Right ventricle myocardium superior (tissue), 1 donor: ENCODE measurements around the gene OSM. TPM values are rescaled to one million over a fixed set of nuclear protein-coding genes. Genes with fewer than 3 reads are reported as not detected.

Source experiments
- ATAC-seq: fragments of 200-7000 bp; cut with Tn5 transposase; one replicate; pipeline ENCODE4 v1.9.1; 2020; ENCODE audit warnings: mild to moderate bottlenecking; ENCODE audit not compliant: poor library complexity
- DNase-seq: peaks from one replicate; pipeline ENCODE4 v3.0.0-alpha.2; 2020
- intact Hi-C: fragments of 100-400 bp; cut with DNase I; formaldehyde crosslinking; loops from one replicate; pipeline ENCODE4 v1.11.2; 2022
- total RNA-seq: library from RNA; stranded (reverse); fragmentation: NEBNext Ultra II Directional; extraction: Animal tissue kit (Norgen Biotek cat#: 25700); gene quantifications from one replicate; pipeline ENCODE4 v1.2.1, GENCODE V29; 2021
- donor health status: DM: no; HTN: yes; CAD: no; lungs with severe emphysema.

Gene OSM
- total RNA-seq, 1 donor from 2014 or later: 0.11 TPM

DNA sequence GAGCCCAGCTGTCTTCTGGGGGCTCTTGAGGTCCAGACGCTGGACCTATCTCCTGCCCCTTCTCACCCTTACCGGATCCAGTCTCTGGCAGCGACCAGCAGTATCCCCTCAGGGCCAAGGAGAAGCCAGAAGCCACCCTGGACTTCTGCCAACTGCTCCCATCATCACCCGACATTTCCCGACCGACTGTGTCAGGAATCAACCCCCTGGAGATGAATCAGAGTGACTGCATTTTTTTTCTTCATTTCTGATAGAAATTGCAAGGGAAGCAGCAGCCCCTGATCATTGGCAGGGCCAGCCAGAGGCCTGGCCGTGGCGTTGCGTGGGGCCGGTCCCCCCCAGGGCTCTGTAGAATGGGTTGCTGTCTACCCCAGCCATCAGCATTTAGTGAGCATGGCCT lies 14.9 kb downstream of the OSM start:
- ATAC-seq (no peak), DNase-seq (no peak)
- intact Hi-C loops: no loop called here

DNA sequence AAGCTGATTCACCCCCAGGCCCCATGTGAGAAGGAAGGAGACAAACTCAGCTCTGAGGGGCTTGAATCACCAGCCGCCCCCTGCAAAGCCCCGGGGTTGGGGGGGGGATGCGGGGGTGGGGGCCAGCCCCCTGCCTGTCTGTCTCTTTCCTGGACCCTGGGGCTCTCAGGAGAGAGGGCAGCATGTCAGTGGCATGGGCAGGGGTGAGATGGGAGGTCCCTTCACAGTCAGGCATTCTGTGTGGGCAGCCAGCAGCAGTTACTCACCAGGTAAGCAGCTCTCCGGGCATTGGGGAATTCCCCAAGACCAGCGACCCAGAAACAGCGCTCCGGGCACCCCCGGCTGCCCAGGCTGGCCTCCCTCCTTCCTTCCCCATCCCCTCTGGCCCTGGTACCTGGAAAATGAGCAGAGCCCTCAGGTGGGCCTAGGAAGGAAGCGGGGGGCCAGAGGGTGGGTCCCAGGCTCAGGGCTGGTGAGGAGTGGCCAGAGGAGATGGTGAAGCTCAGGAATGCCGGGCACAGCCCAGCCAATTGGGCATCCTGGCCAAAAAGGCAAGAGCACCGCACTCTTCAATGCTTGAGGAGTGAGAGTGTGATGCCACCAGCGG lies 15.9 kb downstream of the OSM start:
- no peak for DNase-seq
- no peak for ATAC-seq
- intact Hi-C loops: no loop called here

DNA sequence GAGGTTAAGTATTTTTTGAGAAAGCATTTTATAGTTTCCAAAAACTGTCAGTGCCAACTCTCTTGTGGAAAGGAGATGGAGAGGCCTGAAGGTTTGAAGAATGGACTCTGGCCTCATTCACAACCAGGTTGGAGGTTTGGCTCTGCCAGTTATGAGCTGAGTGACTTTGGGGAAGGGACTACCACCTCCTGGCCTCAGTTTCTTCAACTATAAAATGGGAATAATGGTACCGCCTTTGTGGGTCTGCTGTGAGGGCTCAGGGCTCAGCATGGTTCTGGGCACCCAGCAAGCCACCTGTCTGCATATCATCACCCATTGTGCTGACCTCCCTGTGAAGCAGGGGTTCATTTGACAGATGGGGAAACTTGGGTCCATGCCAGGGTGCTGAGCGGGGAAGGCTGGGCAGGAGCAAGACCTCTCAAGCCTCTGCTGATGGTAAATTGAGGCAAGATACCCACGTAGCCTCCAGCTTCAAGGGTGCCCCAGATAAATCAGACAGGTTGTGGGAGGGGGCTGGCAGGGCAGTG lies 16.5 kb downstream of the OSM start:
- intact Hi-C loops: no loop called here
- no peak for ATAC-seq

DNA sequence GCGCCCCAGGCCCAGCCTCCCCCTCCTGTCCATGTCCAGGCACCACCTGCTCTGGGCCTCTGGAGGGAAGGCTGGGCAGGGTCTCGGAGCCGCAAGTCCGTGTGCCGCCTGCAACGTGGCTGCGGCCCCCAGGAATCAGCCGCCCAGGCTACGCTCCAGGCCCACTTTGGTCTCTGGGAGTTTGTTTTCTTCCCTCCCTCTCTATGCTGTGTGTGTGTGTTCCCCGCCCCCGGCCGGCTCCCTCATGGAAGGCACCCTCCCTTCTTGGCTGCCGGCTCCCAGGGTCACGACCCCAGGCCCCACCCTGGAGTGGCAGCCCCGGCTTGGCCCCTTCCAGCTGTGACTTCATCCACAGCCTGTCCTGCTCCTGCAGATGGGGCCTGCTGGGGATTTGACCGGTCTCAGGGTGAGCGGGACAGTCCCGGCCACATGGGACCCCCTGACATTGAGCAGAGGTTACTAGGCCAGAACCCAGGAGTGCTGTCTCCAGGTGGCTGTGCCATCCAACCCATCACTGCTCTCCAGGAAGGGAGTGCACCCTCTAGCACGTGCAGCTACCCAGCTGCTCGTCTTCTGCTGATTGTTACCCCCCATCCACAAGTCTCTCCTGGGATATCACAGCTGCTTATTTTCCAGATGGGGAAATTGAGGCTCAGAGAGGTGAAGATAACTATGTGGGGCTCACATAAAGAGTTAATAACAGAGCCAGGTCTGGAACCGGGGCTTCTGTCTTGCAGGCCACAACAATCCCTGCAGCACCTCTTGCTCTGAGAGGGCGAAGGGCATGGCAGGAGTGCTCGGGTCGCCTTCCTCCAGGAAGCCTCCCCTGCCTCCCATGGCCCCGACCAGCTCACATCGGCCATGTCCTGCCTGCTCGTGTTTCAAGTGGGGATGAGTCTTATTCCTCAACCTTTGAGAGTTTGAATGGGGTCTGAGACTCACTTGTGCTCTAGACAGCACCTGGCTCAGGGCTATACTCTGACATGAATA lies 17.3 kb downstream of the OSM start:
- ATAC-seq (peak; percentile 61), DNase-seq (peak; percentile 84)
- intact Hi-C loops: no loop called here

More for the DNA sequence above, 16.5 kb downstream of the OSM start:
- DNase-seq: no peak

DNA sequence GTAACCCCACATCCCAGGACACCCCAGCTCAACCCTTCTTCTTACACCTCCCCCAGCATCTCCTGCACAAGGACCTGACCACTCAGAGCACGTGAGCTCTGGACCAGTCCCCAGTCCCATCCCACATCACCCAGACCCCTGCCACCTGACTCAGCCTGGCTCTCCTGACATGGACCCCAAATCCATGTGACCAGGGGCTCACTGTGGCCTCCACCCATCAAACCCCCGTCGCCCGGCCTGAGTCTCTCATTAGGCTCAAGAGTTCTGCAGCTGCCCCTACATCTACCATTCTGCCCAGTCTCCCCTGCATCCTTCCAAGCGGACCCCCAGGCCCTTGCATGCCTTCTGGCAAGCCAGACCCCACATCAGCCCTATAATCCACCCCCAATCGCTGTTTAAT lies 18.2 kb downstream of the OSM start:
- intact Hi-C loops: no loop called here
- DNase-seq (no peak), ATAC-seq (no peak)

DNA sequence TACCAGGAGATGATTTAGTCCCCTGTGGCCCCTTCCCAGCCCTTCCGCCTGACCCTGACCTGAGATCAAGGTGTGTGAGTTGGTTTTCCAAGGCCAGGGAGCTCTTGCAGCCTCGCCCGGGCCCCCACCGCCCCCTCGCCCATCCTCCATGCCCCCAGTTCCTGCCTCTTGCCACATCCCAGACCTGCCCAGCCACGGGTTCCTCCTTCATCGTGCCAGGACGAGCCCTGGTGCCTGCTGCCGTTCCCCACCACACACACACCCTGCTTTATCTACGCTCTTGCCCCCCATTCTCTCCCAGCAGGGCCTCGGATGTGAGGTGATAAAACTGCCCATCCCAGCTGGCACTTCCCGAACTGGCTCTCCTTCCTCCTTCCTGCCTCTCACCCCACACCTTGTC lies 18.7 kb downstream of the OSM start:
- intact Hi-C loops: no loop called here
- no peak for ATAC-seq
- DNase-seq: no peak

DNA sequence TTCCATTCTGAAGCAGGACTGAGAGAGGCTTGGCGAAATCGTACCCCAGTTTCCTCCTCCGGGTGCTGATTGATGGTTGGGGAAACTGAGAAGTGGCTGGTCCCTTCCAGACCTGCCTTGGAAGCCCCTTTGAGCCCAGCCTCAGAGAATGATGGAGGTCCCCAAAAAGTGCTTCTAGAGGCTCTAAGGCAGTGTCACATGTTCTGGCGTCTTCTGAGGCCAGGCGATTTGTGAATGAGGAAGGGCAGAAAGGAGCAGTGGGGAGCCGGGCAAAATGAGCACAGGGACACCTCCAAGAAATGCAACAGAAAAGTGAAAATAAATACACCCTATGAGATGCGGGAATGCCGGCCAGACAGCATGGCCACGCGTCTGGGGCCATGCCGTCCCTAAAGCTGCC lies 19.1 kb downstream of the OSM start:
- ATAC-seq (no peak), DNase-seq (no peak)
- intact Hi-C loops: no loop called here

DNA sequence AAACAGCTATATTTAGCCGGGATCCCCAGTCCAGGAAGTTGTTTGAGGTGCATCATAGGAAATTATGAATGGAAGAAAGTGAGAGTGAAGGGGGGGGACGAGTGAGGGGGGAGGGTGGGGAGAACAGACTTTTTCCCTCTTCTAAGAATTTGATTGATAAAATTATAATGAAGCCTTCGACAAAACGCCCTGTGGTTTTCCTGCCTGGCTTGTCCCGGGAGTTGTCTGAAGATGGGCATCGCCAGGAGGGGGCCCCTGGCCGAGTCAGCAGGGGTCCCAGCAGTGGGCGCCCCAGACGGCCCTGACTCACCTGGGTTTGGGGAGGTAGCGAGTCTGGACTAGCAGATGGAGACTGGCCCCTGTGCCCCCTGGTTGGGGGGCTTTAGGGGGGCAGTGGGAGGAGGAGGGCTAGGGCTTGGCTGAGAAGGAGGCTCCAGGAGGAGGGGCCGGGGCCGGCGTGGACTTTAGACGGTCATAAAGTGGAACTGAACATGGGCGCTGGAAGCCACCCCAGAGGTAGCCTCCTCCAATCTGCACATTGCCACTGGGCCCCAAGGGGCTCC lies 19.8 kb downstream of the OSM start:
- intact Hi-C loops: no loop called here

DNA sequence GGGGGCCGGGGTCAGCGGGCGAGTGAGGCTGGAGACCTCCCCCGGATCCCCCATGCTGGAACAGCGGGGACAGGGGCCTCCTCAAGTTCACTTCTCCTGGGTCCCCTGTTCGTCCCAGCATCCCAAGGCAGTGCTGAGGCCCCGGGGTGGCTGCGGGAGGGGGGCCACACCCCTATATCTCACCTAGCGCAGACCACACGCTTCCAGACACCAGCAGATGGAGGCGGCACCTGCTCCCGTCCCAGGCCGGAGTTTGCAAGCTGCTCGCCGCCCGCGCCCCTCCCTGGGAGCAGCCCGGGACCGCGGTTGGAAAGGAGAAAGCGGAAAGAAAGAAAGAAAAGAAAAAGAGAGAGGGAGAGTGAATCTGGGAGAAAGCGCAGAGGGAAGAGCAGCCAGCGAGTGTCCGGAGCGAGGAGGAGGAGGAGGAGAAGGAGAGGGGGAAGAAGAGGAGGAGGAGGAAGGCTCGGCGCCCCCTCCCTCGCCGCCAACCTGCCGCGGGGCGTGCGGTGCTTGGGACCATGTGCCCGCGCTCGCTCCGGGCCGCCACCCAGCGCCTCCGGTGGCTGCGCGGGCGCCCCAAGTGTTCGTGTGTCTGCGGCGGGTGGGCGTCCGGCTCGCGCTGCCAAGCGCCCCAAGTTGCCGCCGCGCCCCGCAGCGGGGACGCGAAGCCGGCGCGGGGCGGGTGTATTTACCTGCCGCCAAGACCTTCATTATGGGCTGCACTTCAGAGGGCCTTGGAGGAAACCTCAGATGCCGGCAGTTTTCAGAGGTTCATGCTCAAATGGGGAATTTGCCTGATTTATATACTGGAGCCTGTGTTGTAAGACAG lies 20.5 kb downstream of the OSM start, which contains the start of gene LIF:
TSS of gene LIF (minus strand) at position 775 of the 829 bp plus-strand sequence. CDS start at position 711, 64 bp downstream.
- intact Hi-C loops: no loop called here
- ATAC-seq (peak; percentile 29), DNase-seq (no peak)

More for the DNA sequence above, 19.8 kb downstream of the OSM start:
- ATAC-seq: no peak
- no peak for DNase-seq

DNA sequence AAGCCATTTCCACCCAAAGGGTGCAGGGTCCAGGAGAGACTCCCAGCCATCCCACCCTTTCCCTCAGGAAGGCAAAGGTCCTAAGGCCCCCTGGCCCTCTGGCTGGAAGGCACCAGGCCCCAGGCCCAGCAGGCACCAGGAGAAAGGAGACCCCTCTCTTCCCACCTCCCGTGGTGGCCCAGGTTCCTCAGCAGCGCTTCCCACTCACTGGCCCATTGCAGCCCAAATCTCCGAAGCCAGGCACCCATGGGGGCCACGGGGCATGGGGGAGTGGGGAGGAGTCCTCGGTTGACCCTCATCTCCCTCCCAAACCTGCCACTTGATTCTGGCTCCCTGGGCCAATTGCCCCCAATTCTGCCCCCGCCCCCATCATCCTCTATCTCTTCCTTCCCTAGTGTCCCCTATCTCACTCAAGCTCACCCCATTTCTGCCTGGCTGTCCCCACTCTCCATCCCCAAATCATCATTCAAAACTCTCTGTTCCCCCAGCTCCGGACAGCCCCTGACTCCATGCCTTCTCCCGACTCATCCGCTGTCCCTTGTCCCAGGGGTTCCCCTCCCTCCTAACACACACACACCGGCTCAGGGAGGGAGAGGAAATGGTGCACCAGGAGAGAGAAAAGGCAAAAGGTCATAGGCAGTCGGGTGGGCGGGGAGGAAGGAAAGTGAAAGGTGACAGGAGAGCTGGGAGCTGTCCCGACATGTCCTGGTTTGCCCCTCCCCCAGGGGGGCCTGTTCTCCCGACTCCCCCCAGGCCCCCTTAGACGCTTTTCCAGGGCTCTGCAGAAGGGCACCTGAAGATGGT lies 21.3 kb downstream of the OSM start:
- ATAC-seq (no peak), DNase-seq (no peak)
- intact Hi-C loops: no loop called here

DNA sequence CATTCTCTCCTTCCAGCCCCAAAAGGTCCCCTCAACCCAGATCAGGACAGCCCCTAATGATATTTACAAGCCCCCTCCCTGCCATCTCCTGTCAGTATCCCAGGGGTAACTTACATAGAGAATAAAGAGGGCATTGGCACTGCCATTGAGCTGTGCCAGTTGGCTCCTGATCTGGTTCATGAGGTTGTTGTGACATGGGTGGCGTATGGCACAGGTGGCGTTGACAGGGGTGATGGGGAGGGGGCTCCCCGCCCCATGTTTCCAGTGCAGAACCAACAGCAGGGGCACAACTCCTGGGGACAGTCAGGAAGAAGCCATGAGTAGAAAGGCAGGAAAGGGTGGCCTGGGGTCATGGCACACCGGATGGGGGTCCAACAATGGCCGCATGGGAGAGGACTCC lies 22.0 kb downstream of the OSM start:
- DNase-seq (no peak), ATAC-seq (no peak)
- intact Hi-C loops: no loop called here

DNA sequence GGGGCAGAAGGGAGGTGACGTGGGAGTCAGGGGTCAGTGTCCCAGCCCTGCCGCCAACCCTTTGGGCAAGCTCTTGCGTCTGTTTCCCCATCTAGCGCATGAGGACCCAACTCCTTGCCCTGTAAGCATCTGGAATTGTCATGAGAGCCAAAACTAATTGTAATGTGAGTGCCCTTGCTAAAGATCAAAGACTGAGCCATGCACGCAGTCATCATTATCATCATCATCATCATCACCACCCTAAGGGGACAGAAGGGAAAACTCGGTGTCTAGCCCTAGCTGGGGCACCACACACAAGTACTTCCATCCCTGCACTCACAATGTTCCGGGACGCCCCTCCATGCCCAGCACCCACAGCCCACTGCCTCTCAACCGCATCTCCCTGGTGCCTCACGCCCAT lies 22.6 kb downstream of the OSM start:
- no peak for DNase-seq
- intact Hi-C loops: no loop called here
- no peak for ATAC-seq

DNA sequence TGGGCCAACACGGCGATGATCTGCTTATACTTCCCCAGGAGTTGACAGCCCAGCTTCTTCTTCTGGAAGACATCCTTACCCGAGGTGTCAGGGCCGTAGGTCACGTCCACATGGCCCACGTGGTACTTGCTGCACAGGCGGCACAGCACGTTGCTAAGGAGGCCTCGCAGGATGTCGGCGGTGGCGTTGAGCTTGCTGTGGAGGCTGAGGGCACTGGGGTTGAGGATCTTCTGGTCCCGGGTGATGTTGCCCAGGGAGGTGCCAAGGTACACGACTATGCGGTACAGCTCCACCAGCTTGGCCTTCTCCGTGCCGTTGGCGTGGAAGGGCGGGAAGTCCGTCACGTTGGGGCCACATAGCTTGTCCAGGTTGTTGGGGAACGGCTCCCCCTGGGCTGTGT lies 23.0 kb downstream of the OSM start:
- intact Hi-C loops: no loop called here
- ATAC-seq (no peak), DNase-seq (no peak)

DNA sequence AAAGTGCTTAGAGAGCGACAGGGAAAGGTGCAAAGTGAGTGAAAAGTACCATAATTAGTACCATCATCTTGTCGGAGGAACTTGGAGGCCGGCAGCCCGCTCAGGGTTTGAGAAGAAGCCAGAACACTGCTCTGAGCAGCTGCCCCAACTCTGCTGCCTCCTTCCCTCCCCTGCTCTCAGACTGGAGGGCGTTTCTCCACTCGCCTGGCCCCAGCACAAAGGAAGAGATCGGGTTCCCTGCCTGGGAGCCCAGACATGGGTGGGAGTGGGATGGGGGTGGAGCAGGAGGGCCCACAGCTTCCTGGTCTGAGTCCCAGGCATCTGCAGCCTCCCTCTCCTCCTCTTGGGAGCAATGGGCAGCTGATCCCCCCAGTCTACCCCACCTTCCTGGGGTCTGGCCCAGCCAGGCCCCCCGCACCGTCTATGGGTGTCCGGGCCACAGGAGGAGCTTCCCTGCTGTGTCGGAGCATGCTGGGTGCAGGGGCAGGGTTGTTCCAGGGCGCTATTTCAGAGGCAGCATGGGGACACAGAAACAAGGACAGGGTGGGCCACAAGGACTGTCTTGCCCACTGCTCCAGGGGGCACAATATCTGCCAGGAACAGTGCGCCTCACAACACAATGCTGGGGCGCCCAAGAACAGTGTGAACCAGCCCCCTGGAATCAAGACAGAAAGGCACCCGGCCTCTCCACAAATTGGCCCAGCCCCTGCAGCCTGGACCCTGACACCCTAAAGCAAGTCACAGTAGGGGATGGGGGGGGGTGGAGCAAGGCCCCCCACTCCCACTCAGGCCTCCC lies 24.9 kb downstream of the OSM start:
- intact Hi-C loops: no loop called here
- DNase-seq: no peak
- ATAC-seq: no peak

DNA sequence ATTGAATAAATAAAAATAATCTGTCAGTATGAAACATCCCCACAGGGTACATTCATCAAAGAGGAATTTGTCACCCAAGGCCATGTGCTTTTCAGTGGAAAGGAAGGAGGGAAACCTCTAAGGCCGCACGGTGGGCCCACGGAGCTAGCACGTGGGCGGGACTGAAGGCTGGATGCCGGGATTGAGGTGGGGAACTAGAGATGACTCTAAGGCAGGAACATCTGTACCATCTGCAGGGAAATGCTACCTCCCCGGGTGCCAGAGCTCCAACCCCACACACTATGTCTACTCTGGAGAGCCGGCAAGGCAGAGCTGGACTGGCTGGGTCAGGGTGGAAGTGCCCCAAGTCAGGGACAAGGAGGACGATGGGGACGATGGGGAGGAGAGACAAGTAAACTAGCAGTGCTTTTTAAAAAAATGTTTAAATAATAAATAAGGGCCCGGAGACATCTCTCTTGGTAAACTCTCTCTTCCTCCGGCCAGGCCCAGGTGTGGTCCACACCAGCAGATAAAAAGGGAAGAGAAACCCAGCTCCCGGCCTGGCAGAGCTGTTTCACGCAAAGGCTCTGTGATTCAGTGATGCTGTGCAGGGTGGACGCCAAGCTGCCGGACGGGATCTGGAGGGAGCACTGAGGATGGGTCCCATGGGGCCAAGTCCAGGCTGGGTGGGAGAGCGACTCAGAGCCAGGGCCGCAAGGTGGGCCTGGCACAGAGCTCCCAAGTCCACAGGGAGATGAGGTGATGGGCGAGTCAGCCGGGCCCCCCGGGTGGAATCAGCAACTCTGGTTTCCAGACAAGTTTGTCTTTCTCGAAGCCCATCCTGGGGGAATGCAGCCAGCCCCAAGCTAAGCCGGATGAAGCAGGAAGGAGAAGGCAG lies 25.9 kb downstream of the OSM start:
- DNase-seq: no peak
- no peak for ATAC-seq
- intact Hi-C loops: no loop called here
